Measurements from ENCODE around the gene SLC4A9.

SLC4A9 gene

DNA sequence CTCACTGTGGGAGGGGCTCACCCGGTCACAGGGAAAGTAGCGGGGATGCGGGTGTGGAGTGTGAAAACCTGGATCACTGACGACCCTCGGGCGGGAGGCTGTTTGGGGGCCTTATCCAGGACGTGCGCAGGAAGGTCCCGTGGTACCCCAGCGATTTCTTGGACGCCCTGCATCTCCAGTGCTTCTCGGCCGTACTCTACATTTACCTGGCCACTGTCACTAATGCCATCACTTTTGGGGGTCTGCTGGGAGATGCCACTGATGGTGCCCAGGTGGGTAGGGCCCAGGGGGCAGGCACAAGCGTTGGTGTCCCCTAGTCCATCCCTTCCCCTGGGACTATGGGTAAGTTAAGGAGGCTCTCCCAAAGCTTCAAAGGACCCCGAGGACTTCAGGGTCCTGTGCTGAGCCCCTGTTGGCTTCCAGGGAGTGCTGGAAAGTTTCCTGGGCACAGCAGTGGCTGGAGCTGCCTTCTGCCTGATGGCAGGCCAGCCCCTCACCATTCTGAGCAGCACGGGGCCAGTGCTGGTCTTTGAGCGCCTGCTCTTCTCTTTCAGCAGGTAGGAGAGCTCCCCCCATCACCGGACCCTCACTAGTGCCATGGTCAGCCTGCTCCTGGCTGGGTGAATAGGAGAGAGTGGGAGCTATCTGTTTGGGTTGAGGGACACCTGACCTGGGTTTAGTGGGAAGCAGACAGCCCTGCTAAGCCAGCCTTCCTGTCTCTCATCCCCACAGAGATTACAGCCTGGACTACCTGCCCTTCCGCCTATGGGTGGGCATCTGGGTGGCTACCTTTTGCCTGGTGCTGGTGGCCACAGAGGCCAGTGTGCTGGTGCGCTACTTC, 3.9 kb downstream of the SLC4A9 start:
- H3K27ac ChIP-seq (ENCODE audit: low read length), result no peak overlapping the region
- peak overlapping the region; percentile 73 for H3K4me3 ChIP-seq (ENCODE audit: low read length)
- no peaks in the 10 kb centered on the region for H3K9me3 ChIP-seq (ENCODE audit: insufficient read depth, low read depth, low read length)
- H3K4me1 ChIP-seq (ENCODE audit: insufficient read depth, low read length), result no peaks in the 10 kb centered on the region
- H3K9ac ChIP-seq (ENCODE audit: low read depth, low read length), result peak overlapping the region; percentile 72; the same call in 1 of the 2 replicates
- H3K36me3 ChIP-seq (ENCODE audit: insufficient read depth, low read depth, low read length), result no peaks in the 10 kb centered on the region
- peaks cover 12% of the 10 kb centered on the region for H3K27me3 ChIP-seq (ENCODE audit: insufficient read depth, low read length)

DNA sequence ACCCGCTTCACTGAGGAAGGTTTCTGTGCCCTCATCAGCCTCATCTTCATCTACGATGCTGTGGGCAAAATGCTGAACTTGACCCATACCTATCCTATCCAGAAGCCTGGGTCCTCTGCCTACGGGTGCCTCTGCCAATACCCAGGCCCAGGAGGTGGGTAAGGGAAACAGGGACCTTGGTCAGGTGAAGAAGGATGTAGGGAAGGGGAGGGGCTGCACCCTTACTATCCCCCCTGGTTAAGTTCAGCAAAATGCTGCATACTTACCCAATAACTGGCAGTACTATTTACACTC, 4.4 kb downstream of the SLC4A9 start:
- Histone ChIP-seq H3K27ac (ENCODE audit: low read length) (no peak overlapping the region), H3K4me3 (ENCODE audit: low read length) (no peak overlapping the region), H3K27me3 (ENCODE audit: insufficient read depth, low read length) (peaks cover 12% of the 10 kb centered on the region), H3K4me1 (ENCODE audit: insufficient read depth, low read length) (no peaks in the 10 kb centered on the region), H3K9me3 (ENCODE audit: insufficient read depth, low read depth, low read length) (no peaks in the 10 kb centered on the region), H3K9ac (ENCODE audit: low read depth, low read length) (no peak overlapping the region), H3K36me3 (ENCODE audit: insufficient read depth, low read depth, low read length) (no peaks in the 10 kb centered on the region)

DNA sequence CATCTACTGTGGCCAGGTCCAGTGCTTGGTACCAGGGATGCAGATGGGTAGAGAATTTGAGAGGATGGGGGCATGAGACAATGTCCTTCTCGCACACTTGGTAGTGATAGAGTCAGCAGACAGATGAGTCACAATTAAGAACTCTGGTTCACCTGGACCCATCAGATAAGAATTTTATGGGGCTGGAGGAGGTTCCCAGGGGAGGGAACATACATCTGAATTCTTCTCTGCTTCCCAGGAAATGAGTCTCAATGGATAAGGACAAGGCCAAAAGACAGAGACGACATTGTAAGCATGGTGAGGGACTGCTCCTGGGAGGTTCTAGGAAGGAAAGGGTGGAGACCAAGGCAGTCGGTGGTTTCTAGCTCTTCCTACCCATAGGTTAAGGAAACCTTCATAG, 5.3 kb downstream of the SLC4A9 start:
- Histone ChIP-seq H3K9me3 (ENCODE audit: insufficient read depth, low read depth, low read length) (no peaks in the 10 kb centered on the region), H3K27ac (ENCODE audit: low read length) (no peak overlapping the region), H3K27me3 (ENCODE audit: insufficient read depth, low read length) (peaks cover 12% of the 10 kb centered on the region), H3K4me3 (ENCODE audit: low read length) (no peak overlapping the region), H3K36me3 (ENCODE audit: insufficient read depth, low read depth, low read length) (no peaks in the 10 kb centered on the region), H3K9ac (ENCODE audit: low read depth, low read length) (no peak overlapping the region), H3K4me1 (ENCODE audit: insufficient read depth, low read length) (no peaks in the 10 kb centered on the region)

DNA sequence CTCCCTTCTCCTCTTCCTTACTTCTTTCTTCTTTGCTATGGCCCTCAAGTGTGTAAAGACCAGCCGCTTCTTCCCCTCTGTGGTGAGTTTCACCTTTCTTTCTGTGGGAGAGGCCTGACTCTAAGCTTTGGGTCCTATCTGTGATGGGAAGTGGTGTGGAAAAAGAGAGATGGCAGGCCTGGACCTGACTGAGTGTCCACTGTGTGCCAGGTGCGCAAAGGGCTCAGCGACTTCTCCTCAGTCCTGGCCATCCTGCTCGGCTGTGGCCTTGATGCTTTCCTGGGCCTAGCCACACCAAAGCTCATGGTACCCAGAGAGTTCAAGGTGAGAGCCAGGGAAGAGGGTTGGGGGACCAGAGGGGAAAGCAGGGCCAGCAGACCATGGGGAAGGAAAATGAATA, 5.9 kb downstream of the SLC4A9 start:
- no peak overlapping the region for H3K27ac ChIP-seq (ENCODE audit: low read length)
- H3K27me3 ChIP-seq (ENCODE audit: insufficient read depth, low read length), result peaks cover 12% of the 10 kb centered on the region
- H3K4me3 ChIP-seq (ENCODE audit: low read length), result no peak overlapping the region
- H3K9me3 ChIP-seq (ENCODE audit: insufficient read depth, low read depth, low read length), result no peaks in the 10 kb centered on the region
- H3K4me1 ChIP-seq (ENCODE audit: insufficient read depth, low read length), result no peaks in the 10 kb centered on the region
- no peak overlapping the region for H3K9ac ChIP-seq (ENCODE audit: low read depth, low read length)
- no peaks in the 10 kb centered on the region for H3K36me3 ChIP-seq (ENCODE audit: insufficient read depth, low read depth, low read length)

DNA sequence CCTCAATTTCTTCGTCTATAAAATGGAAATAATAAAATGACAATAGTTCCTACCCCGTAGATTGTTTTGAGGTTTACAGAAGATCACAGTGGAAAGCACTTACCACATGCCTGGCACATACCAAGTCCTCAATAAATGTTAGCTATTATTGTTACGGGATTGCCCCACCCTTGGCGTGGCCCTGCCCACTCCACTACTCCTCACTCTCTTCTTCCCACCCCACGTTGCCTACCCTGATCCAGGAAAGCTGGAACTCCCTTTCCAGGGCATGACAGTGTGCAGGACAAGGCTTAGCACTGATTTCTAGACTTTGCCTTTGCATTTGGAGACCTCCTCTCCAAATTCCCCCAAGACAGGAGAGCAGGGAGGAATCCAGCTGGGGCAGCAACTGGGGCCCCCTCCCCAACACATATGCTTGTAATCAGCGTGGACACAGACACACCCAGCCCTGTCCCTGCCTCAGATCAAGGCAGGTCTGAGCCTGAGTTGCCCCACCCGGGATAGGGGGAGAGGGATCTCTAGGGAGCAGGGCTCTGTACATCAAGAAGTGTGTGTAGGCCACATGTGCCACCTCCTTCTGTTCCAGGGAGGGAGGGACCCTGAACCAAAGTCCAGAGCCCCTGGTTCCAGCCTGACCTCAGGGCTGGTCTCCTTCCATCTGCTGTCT, 6.7 kb downstream of the SLC4A9 start:
- H3K4me3 ChIP-seq (ENCODE audit: low read length), result no peak overlapping the region
- H3K9me3 ChIP-seq (ENCODE audit: insufficient read depth, low read depth, low read length), result no peaks in the 10 kb centered on the region
- no peaks in the 10 kb centered on the region for H3K36me3 ChIP-seq (ENCODE audit: insufficient read depth, low read depth, low read length)
- peaks cover 12% of the 10 kb centered on the region for H3K27me3 ChIP-seq (ENCODE audit: insufficient read depth, low read length)
- no peak overlapping the region for H3K27ac ChIP-seq (ENCODE audit: low read length)
- H3K9ac ChIP-seq (ENCODE audit: low read depth, low read length), result no peak overlapping the region
- H3K4me1 ChIP-seq (ENCODE audit: insufficient read depth, low read length), result no peaks in the 10 kb centered on the region

DNA sequence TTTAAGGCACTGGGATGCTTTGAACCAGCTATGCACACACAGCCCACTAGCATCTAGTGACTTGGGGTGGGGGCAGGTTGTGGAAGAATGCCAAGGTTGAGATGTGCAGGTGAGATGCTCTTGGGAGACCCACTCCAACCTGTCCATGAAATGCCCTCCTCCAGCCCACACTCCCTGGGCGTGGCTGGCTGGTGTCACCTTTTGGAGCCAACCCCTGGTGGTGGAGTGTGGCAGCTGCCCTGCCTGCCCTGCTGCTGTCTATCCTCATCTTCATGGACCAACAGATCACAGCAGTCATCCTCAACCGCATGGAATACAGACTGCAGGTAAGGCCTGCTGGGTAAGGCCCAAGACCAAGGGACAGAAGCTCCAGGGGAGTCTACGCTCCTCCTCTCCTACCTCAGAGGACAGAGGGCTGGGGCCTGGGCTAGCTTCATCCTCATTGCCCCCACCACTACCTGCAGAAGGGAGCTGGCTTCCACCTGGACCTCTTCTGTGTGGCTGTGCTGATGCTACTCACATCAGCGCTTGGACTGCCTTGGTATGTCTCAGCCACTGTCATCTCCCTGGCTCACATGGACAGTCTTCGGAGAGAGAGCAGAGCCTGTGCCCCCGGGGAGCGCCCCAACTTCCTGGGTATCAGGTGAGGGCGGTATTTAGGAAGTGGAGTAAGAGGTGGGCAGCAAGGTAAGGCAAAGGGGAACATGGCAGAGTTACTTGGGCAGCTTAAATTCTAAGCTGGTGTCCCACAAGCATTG, 7.4 kb downstream of the SLC4A9 start:
- Histone ChIP-seq H3K9me3 (ENCODE audit: insufficient read depth, low read depth, low read length) (no peaks in the 10 kb centered on the region), H3K9ac (ENCODE audit: low read depth, low read length) (no peak overlapping the region), H3K36me3 (ENCODE audit: insufficient read depth, low read depth, low read length) (no peaks in the 10 kb centered on the region), H3K4me1 (ENCODE audit: insufficient read depth, low read length) (no peaks in the 10 kb centered on the region), H3K4me3 (ENCODE audit: low read length) (no peak overlapping the region), H3K27me3 (ENCODE audit: insufficient read depth, low read length) (peaks cover 12% of the 10 kb centered on the region), H3K27ac (ENCODE audit: low read length) (no peak overlapping the region)

DNA sequence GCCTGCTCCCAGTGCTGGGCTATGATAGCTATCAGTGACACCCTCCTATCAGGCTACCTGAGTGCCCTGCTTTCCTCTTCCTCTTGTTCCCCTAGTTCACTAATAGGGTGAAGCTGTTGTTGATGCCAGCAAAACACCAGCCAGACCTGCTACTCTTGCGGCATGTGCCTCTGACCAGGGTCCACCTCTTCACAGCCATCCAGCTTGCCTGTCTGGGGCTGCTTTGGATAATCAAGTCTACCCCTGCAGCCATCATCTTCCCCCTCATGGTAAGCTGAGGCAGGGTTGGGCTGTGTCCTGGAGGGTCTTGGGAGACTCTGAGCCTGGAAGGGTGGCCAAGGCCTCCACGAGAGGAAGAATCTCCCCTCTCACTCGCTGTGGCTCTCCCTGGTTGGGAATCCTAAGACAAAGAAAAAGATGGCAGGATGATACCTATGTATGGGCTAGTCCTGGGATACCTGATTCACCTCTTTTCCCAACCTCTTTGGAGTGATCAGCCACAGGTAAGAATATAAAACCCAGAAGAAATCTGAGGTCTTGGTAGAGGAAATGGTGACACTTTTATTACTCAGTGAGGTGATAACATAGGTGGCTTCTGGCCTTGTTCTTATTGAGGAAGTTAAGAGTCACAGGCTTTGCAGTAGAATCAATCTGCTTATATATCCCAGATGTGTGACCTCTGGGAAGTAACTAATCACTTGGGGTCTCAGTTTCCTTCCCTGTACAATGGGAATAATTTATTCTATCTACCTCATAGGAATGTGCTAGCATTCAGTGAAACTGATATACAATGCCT, 11.6 kb downstream of the SLC4A9 start:
- H3K36me3 ChIP-seq (ENCODE audit: insufficient read depth, low read depth, low read length), result no peaks in the 10 kb centered on the region
- H3K27ac ChIP-seq (ENCODE audit: low read length), result no peak overlapping the region
- H3K27me3 ChIP-seq (ENCODE audit: insufficient read depth, low read length), result no peaks in the 10 kb centered on the region
- no peak overlapping the region for H3K9ac ChIP-seq (ENCODE audit: low read depth, low read length)
- H3K4me3 ChIP-seq (ENCODE audit: low read length), result no peak overlapping the region
- H3K4me1 ChIP-seq (ENCODE audit: insufficient read depth, low read length), result peaks cover 3% of the 10 kb centered on the region; the same call in 1 of the 2 replicates
- H3K9me3 ChIP-seq (ENCODE audit: insufficient read depth, low read depth, low read length), result no peaks in the 10 kb centered on the region

DNA sequence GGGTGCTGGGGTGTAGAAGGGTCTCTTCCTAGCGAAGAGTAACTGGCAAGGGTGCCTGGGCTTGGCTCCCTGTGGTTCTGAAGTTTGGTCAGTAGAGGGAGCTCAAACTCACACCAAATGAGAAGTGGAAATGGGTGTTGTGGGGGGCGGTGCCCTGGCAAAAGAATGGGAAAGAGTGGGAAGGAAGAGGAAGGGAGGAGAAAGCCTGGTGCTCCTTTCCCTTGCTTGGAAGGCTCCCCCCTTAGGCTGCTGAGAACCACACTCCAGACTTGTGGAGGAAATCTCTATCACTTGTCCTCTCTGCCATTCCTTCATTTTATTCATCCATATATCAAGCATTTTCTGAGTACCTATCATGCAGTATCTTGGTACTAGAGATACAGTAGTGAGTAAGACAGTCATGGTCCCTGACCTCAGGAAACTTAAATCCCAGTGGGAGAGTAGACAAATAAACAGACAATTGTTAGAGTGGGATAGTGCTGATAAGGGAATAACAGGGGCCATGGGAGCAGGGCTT, 13.0 kb downstream of the SLC4A9 start:
- Histone ChIP-seq H3K9ac (ENCODE audit: low read depth, low read length) (0 out of 2 replicates have a peak overlapping the region, but pooled peaks have one; percentile 44), H3K27me3 (ENCODE audit: insufficient read depth, low read length) (no peaks in the 10 kb centered on the region), H3K4me3 (ENCODE audit: low read length) (no peak overlapping the region), H3K9me3 (ENCODE audit: insufficient read depth, low read depth, low read length) (no peaks in the 10 kb centered on the region), H3K4me1 (ENCODE audit: insufficient read depth, low read length) (peaks cover 3% of the 10 kb centered on the region; the same call in 1 of the 2 replicates), H3K27ac (ENCODE audit: low read length) (no peak overlapping the region), H3K36me3 (ENCODE audit: insufficient read depth, low read depth, low read length) (no peaks in the 10 kb centered on the region)

DNA sequence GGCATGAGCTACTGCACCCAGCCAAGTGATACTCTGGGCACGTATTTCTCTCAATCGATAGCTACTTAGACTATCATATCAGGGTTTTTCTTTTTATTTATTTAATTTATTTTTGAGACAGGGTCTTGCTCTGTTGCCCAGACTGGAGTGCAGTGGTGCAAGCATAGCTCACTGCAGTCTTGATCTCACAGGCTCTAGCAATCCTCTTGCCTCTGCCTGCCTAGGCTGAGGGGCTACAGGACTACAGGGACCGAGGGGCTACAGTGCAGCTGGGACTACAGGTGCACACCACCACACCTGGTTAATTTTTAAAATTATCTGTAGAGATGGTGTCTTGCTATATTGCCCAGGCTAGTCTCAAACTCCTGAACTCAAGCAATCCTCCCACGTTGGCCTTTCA, 21.4 kb downstream of the SLC4A9 start:
- H3K27me3 ChIP-seq (ENCODE audit: insufficient read depth, low read length), result no peaks in the 10 kb centered on the region
- H3K9me3 ChIP-seq (ENCODE audit: insufficient read depth, low read depth, low read length), result no peaks in the 10 kb centered on the region
- H3K4me1 ChIP-seq (ENCODE audit: insufficient read depth, low read length), result no peaks in the 10 kb centered on the region
- H3K27ac ChIP-seq (ENCODE audit: low read length), result no peak overlapping the region
- no peaks in the 10 kb centered on the region for H3K36me3 ChIP-seq (ENCODE audit: insufficient read depth, low read depth, low read length)
- no peak overlapping the region for H3K9ac ChIP-seq (ENCODE audit: low read depth, low read length)
- no peak overlapping the region for H3K4me3 ChIP-seq (ENCODE audit: low read length)

DNA sequence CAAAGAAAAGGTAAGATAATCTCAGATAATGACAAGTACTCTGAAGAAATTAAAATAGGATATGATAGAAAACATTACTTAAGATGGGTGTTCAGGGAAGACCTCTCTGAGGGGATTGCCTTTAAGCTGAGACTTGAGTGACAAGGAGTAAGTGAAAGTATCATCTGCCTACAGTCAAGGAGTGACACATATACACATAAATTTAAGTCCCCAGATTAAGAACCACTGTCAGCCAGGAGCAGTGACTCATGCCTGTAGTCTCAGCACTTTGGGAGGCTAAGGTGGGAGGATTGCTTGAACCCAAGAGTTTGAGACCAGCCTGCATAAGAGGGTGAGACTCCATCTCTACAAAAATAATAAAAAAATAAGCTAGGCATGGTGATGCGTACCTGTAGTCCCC, 22.0 kb downstream of the SLC4A9 start:
- no peak overlapping the region for H3K27ac ChIP-seq (ENCODE audit: low read length)

DNA sequence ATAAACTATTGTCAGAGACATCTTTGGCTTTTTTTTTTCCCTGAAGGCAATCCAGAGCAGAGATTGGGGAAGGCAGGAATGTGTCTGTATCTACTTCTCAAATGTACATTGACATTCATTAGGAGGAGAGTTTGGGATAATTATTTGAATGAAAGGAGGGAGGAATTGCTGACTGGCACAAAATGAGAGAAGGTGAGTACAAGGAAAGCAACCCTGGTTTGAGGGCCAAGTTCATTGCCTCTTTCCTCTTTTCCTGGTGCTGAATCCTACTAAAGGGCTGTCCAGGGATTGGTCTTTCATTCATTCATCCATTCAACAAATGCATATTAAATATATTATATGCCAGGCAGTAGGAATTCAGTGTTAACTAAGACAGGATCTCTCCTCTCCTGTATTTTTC, 22.9 kb downstream of the SLC4A9 start:
- Histone ChIP-seq H3K4me3 (ENCODE audit: low read length) (no peak overlapping the region), H3K27me3 (ENCODE audit: insufficient read depth, low read length) (no peaks in the 10 kb centered on the region), H3K9ac (ENCODE audit: low read depth, low read length) (no peak overlapping the region), H3K4me1 (ENCODE audit: insufficient read depth, low read length) (no peaks in the 10 kb centered on the region), H3K36me3 (ENCODE audit: insufficient read depth, low read depth, low read length) (no peaks in the 10 kb centered on the region), H3K27ac (ENCODE audit: low read length) (no peak overlapping the region), H3K9me3 (ENCODE audit: insufficient read depth, low read depth, low read length) (no peaks in the 10 kb centered on the region)

More for the DNA sequence above, 22.0 kb downstream of the SLC4A9 start:
- Histone ChIP-seq H3K27me3 (ENCODE audit: insufficient read depth, low read length) (no peaks in the 10 kb centered on the region), H3K36me3 (ENCODE audit: insufficient read depth, low read depth, low read length) (no peaks in the 10 kb centered on the region), H3K4me3 (ENCODE audit: low read length) (no peak overlapping the region), H3K4me1 (ENCODE audit: insufficient read depth, low read length) (no peaks in the 10 kb centered on the region), H3K9me3 (ENCODE audit: insufficient read depth, low read depth, low read length) (no peaks in the 10 kb centered on the region), H3K9ac (ENCODE audit: low read depth, low read length) (no peak overlapping the region)
